GM12892 (cell line): Measurements from ENCODE around the gene PEAK3. TPM values are rescaled to one million over a fixed set of nuclear protein-coding genes. Genes with fewer than 3 reads are reported as not detected.

Source experiments
- DNase-seq: peaks from one replicate; pipeline ENCODE4 v3.0.0; 2011; ENCODE audit not compliant: insufficient read length
- FAIRE-seq: peaks from 2 replicates; lab custom pipeline; 2011; peaks lifted over from hg19 to GRCh38; lab: Jason Lieb, UNC
- POLR2A ChIP-seq: IDR thresholded peaks from 2 replicates; pipeline ENCODE4 v1.6.1; 2011; ENCODE audit warnings: low read depth, low read length, control low read depth
- POLR2AphosphoS5 ChIP-seq: IDR thresholded peaks from 2 replicates; pipeline ENCODE4 v1.6.1; 2011; ENCODE audit warnings: low read depth, low read length, control low read depth
- TAF1 ChIP-seq: IDR thresholded peaks from 2 replicates; pipeline ENCODE4 v1.6.1; 2011; ENCODE audit warnings: low read depth, mild to moderate bottlenecking, control low read depth, low read length, borderline replicate concordance
- polyA plus RNA-seq: library from polyadenylated mRNA; unstranded; fragments of >200 nt; gene quantifications from one replicate; pipeline ENCODE4 v1.2.1, GENCODE V29; 2012; ENCODE audit warnings: missing spikeins, inconsistent platforms; ENCODE audit not compliant: missing spikeins

The PEAK3 gene, protein sequence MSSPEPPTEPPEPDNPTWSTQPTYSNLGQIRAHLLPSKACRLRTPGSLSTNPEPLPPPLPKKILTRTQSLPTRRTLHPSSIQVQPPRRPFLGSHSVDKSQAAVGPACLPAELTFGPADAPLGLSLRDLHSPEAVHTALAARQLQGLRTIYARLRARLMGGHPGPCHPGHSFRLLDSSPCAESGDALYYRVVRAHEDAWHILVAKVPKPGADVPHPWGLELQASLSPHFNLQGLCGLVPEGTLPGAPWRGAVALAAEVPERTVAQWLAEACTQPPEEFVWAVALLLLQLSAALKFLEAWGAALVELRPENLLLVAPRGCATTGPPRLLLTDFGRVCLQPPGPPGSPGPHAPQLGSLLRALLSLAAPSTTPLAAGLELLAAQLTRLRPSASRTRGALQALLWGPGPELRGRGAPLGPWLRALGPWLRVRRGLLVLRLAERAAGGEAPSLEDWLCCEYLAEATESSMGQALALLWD
- 0.85 TPM for polyA plus RNA-seq

DNA sequence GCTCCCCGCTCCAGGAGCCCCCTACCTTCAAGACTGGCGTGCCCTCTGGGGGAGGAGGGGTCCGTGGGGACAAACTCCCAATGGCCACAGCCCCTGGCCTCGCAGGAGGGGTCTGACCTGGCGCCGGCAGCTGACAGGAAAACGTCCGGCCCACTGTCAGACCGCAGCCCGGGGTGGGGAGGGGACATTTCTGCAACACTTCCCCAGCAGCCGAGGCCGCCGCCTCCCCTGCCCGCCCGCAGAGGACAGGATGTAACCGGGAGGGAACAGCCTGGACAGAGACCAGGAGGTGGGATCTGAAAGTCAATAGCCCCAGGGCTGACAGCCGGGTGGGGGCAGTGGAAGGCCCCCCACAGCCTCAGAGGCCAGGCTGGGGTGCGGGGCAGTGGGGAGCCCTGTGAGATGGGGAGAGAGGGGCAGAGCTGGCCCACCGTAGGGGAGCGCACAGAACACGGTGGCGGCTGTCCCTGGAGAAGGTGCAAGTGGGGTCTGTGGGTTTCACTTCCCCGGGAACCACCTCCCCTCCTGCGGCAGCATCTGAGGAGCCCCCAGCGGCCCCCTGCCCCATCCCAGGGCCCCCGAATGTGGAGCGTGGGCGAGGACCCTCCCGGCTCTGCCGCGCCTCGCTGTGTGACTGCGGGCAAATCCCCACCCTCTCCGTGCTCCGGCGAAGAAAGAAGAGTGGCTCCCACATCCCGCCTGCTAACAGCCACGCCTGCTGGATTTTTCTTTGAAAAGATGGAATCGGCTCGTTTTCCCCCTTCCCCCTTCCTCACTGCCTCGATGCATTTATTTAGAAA lies at the start of gene PEAK3:
PEAK3 (minus strand) TSS at position 114 of the 800 bp plus-strand sequence. CDS start 1,244 bp downstream, outside the sequence.
- FAIRE-seq (peak; percentile 44), DNase-seq (no peak)
- TF ChIP-seq POLR2AphosphoS5 (no peak), TAF1 (no peak), POLR2A (no peak)

DNA sequence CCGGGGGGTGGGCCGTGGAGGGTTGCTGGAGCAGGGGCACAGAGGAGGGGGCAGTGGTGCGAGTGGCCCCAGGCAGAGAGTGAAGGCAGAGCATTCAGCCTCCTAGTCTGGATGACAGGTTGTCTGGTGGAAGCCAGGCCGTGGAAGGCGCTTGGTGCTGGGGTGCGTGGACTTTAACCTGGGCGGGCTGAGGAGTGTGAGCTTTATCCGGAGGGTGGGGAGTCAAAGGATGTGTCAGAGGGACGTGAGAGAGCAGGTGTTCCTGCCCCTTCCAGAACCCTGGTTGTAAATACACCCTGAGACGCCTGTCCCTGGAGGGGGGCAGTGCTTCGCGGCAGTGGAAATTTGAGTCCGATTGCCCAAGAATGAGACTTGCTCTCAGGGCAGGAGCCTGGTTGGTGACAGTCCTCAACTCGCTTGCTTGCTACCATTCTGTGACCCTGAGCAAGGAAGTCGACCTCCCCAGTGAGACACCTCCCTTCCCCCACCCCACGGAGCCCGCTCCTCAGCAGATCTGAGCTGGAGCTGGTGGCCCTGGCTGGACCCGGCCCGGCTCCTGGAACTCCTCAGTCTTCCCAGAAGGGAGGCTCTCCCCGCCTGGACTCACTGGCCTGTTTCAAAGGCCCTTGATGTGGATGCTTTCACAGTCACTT lies 48.8 kb upstream of the PEAK3 start:
- TF ChIP-seq POLR2A (no peak), POLR2AphosphoS5 (no peak), TAF1 (no peak)
- FAIRE-seq (no peak), DNase-seq (no peak)

DNA sequence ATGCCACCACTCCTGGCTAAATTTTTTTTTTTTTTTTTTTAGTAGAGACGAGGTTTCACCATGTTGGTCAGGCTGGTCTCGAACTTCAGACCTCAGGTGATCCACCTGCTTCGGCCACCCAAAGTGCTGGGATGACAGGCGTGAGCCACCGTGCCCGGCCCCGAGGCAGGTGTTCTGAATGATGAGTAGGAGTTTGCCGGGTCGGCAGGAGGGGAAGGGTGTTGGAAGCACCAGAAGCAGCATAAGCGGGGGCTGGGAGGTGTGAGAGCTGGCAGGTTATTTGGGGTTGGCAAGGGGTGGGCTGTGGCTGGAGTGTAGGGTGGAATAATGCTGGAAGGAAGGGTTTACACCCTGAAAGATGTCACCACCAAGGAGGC lies 48.3 kb upstream of the PEAK3 start:
- no peak for FAIRE-seq
- DNase-seq = no peak
- TF ChIP-seq POLR2AphosphoS5 = no peak
- no peak for TF ChIP-seq TAF1
- TF ChIP-seq POLR2A = no peak

DNA sequence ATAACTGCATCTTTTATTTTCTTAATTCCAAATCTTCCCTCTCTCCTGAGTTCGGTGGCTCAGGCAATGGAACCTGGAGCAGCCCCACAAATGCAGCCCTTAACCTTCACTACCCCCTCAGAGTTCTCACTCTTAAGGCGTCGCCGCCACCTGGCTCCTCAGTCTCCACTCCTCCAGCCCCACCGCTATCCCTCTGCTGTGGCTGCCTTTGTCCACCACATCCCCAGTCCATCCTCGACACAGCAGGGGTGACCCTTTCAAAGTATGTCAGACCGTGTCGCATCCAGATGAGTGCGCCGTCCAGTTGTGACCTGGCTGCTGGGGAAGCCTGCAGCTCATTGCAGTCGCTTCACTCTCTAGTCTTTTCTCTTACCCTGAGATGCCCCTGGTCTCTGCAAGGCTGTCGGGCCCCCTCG lies 47.5 kb upstream of the PEAK3 start:
- no peak for FAIRE-seq
- no peak for TF ChIP-seq POLR2A
- TF ChIP-seq POLR2AphosphoS5 = no peak
- no peak for TF ChIP-seq TAF1
- DNase-seq = no peak

DNA sequence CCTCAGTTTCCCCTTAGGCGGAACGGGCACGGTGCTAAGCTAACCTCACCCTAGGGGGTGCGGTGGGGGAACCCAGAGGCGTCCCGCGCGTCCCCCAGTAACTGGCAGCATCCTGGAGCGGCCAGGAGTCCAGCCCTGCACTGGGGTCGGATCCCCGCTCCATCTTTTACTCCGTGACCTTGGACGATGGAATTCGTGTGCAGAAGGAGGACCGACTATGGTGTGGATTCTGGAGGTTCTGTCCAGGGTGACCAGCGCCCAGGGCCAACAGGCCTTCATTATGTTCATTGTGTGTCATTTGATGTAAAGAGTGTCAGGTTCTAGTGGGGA lies 47.1 kb upstream of the PEAK3 start:
- no peak for TF ChIP-seq POLR2AphosphoS5
- TF ChIP-seq POLR2A = no peak
- TF ChIP-seq TAF1 = no peak
- no peak for DNase-seq
- FAIRE-seq = no peak

DNA sequence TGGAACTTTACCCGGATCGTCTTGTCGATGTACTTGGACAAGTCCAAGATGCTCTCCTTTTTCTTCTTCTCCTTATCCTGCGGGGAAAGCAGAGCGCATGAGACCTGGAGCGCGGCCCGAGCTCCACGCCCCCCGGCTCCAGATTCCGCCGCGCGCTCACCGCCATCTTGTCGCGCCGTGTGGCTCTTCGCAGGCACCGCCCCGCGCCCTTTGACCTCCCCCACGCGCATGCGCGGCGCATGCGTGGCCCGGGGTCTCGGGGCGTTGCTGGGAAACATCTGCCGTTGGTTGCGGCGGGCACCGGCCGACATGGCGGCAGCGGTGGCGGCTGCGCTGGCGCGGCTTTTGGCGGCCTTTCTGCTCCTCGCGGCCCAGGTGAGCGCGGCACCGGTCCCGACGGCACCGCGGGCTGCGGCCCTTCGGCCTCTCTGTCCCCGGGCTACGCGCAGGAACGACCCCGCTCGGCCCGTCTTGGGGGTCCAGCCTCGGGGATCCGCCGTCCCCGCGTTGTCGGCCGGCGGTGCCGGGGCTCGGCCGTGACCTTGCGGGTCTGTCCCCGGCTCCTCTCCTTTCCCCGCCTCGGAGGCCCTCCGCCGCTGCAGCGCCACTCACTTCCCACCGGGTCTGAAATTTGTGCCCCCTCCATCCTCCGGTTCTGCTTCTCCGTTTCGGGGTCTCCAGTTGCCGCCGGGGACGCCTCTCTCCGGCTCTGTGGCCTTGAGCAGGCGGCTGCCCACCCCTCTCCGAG lies 46.6 kb upstream of the PEAK3 start, which contains the start of the genes LSM7 and SPPL2B:
LSM7 (minus strand) TSS at position 186 of the 748 bp plus-strand sequence; CDS start at position 166, 20 bp downstream.
SPPL2B (plus strand) TSS at position 284 of the 748 bp plus-strand sequence; CDS start at position 310, 26 bp downstream.
- peak; percentile 91 for TF ChIP-seq POLR2A
- TF ChIP-seq TAF1 = peak; percentile 73
- peak; percentile 85 for TF ChIP-seq POLR2AphosphoS5
- peak; percentile 99 for DNase-seq
- FAIRE-seq = peak; percentile 98

DNA sequence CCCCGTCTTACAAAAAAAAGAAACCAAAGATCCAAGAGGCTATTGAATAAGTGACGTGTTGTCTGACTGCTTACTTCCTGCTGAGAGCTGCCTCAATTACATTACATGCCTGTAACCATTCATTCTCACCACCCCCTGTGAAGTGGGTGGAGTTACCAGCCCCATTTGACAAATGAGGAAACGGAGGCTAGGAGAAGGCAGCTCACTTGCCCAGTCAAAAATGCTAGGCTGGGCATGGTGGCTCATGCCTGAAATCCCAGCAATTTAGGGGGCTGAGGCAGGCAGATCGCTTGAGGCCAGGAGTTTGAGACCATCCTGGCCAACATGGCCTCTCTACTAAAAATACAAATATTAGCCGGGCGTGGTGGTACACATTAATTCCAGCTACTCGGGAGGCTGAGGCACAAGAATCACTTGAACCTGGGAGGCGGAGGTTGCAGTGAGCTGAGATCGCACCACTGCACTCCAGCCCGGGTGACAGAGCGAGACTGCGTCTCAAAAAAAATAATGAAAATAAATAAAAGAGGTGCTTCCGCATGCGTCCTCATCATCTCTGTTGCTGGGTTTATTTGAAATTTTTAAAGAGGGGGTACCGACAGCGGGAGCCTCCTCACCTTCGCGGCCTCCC lies 45.9 kb upstream of the PEAK3 start:
- peak; percentile 12; the same call in 1 of the 2 replicates for TF ChIP-seq POLR2A
- 0 out of 2 replicates have a peak, but pooled peaks have one; percentile 22 for TF ChIP-seq TAF1
- TF ChIP-seq POLR2AphosphoS5 = no peak
- peak; percentile 62 for DNase-seq
- FAIRE-seq = peak; percentile 97

DNA sequence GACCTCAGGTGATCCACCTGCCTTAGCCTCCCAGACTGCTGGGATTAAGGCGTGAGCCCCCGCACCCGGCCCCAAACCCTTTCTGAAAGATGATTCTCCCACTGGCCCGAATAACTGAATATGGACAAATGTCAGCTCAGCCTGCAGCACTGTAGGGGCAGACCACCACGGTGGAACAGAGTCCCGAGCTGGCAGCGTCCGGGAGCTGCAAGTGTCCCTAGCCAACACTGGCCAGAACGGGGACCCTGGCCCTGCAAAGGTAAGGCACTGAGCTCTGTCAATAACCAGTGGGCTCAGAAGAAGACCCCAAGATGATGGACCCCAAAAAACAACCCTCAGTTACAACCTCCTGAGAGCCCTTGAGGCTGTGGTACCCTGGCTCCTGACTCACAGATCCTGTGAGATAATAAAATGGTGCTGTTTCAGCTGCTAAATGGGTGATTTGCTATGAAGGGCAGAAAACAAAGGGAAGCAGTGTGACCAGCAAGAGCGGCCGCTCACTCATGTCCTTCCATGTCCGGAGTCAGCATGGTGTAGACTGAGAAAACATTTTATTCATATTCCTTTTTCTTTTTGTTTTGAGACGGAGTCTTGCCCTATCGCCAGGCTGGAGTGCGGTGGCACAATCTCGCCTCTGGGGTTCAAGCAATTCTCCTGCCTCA lies 44.9 kb upstream of the PEAK3 start:
- no peak for FAIRE-seq
- no peak for DNase-seq
- TF ChIP-seq POLR2AphosphoS5 (no peak), TAF1 (no peak), POLR2A (no peak)

DNA sequence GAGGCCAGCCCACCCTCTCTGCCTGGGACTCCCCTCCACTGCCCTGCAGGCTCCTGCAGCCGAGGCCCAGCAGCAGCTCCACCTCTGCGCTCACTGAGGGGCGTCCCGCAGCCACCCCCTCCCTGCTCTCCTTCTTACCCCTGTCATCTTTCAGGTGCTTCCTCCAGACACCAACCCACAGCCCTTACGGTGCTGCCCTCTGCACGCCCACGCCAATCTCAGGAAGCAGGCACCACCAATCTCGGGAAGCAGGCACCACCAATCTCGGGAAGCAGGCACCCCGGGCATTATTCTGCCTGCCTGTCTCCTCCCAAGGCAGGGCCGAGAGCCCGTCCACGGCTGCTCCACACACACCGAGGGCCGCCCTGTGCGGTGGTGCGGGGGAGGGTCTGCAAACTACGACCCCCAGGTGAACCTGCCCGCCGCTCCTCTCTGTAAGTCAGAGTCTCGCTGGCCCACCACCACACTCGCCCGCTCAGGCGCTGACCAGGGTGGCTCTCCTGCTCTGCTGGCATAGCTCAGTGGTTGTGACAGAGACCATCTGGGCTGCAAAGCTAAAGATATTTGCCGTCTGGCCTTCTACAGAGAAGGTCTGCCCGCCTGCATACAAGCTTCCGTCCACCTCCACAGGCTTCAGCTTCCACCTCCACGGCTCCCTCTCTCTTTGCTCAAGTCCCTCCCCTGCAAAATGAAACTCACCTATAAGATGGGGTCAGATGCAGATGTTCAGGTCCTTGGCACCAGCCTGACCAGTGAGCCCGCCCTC lies 43.5 kb upstream of the PEAK3 start:
- FAIRE-seq = no peak
- TF ChIP-seq TAF1 = no peak
- no peak for TF ChIP-seq POLR2A
- TF ChIP-seq POLR2AphosphoS5 = no peak
- no peak for DNase-seq
